Prostate gland (tissue), 2 donors: Measurements from ENCODE around the gene BANK1. TPM values are rescaled to one million over a fixed set of nuclear protein-coding genes. Genes with fewer than 3 reads are reported as not detected.

Source experiments
- DNase-seq: peaks from one replicate; pipeline ENCODE4 v3.0.0-alpha.2; 2019; ENCODE audit warnings: low spot score
- H3K27ac ChIP-seq, 2 donors: fragments of 200-600 bp; sonication (generic); 2 replicates each; pipeline ENCODE4 v1.5.1; 2017 to 2019
- H3K27me3 ChIP-seq: fragments of 200-600 bp; sonication (generic); replicated peaks from 2 replicates; pipeline ENCODE4 v1.5.1; 2019; ENCODE audit not compliant: insufficient read depth
- H3K36me3 ChIP-seq, 2 donors: fragments of 200-600 bp; sonication (generic); 1 replicate in 1 of 2; 2 replicates in 1 of 2; pipeline versions ENCODE4 v1.5.1 to v1.8.1; 2017 to 2019
- H3K4me1 ChIP-seq: fragments of 200-600 bp; sonication (generic); replicated peaks from 2 replicates; pipeline ENCODE4 v1.5.1; 2019
- H3K4me3 ChIP-seq, 2 donors: fragments of 200-600 bp; sonication (generic); 2 replicates each; pipeline ENCODE4 v1.5.1; 2017 to 2019
- H3K9me3 ChIP-seq: fragments of 200-600 bp; sonication (generic); 2 replicates; pipeline ENCODE4 v1.5.1; 2017
- POLR2A ChIP-seq: fragments of 450-650 bp; IDR thresholded peaks from one replicate; pipeline ENCODE4 v1.6.1; 2016; ENCODE audit warnings: antibody characterized with exemption, mild to moderate bottlenecking
- POLR2AphosphoS5 ChIP-seq: sonication (generic); formaldehyde crosslinking; IDR thresholded peaks from one replicate; pipeline ENCODE4 v1.6.1; 2017; ENCODE audit warnings: antibody characterized with exemption
- whole genome bisulfite sequencing: methylation state at CpG from one replicate; pipeline ENCODE4 v1.1.5; 2018; 5-methylcytosine and 5-hydroxymethylcytosine counted together
- intact Hi-C: fragments of 100-400 bp; cut with DNase I; formaldehyde crosslinking; loops from one replicate; pipeline ENCODE4 v1.14.2; 2022
- total RNA-seq, 2 donors: library from RNA; depleted of rRNA; stranded (reverse); fragments of >200 nt; gene quantifications; one replicate each; pipeline ENCODE4 v1.1.0, GENCODE V29; 2016
- TF ChIP-seq, protein P1 (sequence below), 4 experiments: fragments of 200-600 bp in 2 of 4; fragments of 450-650 bp in 2 of 4; sonication (generic) in 2 of 4; IDR thresholded peaks; 1 replicate in 3 of 4; 2 replicates in 1 of 4; pipeline ENCODE4 v1.5.1; 2016 to 2019; ENCODE audit warnings: antibody characterized with exemption in 4 of 4, mild to moderate bottlenecking in 2 of 4, moderate library complexity in 2 of 4

BANK1 gene
- total RNA-seq, 2 donors from 2014 or later, result 3.3 to 10.3 TPM

DNA sequence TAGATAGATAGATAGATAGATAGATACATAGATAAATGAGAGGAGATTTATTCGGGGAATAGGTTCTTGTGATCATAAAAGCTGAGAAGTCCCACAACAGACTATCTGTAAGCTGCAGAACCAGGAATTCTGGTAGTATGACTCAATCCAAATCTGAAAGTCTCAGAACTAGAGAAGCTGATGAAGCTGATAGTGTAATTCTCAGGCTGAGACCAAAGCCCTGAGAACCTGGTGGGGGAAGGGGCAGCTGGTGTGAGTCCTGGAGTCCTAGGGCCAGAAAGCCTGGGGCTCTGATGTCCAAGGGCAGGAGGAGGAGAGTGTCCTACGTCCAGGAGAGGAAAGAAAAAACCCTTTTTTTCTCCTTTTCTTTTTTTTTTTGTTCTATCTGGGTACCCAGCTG lies 8.0 kb upstream of the BANK1 start:
- H3K27ac ChIP-seq, result no peak overlapping the region
- no peak for TF ChIP-seq POLR2A
- TF ChIP-seq, protein P1, sequence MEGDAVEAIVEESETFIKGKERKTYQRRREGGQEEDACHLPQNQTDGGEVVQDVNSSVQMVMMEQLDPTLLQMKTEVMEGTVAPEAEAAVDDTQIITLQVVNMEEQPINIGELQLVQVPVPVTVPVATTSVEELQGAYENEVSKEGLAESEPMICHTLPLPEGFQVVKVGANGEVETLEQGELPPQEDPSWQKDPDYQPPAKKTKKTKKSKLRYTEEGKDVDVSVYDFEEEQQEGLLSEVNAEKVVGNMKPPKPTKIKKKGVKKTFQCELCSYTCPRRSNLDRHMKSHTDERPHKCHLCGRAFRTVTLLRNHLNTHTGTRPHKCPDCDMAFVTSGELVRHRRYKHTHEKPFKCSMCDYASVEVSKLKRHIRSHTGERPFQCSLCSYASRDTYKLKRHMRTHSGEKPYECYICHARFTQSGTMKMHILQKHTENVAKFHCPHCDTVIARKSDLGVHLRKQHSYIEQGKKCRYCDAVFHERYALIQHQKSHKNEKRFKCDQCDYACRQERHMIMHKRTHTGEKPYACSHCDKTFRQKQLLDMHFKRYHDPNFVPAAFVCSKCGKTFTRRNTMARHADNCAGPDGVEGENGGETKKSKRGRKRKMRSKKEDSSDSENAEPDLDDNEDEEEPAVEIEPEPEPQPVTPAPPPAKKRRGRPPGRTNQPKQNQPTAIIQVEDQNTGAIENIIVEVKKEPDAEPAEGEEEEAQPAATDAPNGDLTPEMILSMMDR (IDR thresholded peaks at IDR 0.05), result no peak
- TF ChIP-seq POLR2AphosphoS5, result no peak
- intact Hi-C loops, result no loop called here
- H3K4me1 ChIP-seq, result no peaks in the 10 kb centered on the region
- H3K4me3 ChIP-seq, result no peak overlapping the region
- H3K27me3 ChIP-seq, result no peaks in the 10 kb centered on the region
- H3K9me3 ChIP-seq, result no peaks in the 10 kb centered on the region
- 79% methylated on average over 2 of the region's 2 CpGs for WGBS
- H3K36me3 ChIP-seq, result no peaks in the 10 kb centered on the region
- no peak for DNase-seq

- WGBS, result 92% methylated on average over 1 of the region's 1 CpG
- intact Hi-C loops, result no loop called here
Measured at GRCh38 chr4:101784957-101785356, 5.6 kb upstream of the BANK1 start.

GRCh38 chr4:101785486-101785885 lies 5.0 kb upstream of the BANK1 start:
- H3K36me3 ChIP-seq, result no peaks in the 10 kb centered on the region
- TF ChIP-seq POLR2AphosphoS5 (no peak), POLR2A (no peak)
- TF ChIP-seq, protein P1 (IDR thresholded peaks at IDR 0.05), result no peak
- H3K4me1 ChIP-seq, result no peaks in the 10 kb centered on the region
- DNase-seq, result no peak
- no peak overlapping the region for H3K4me3 ChIP-seq
- no peaks in the 10 kb centered on the region for H3K27me3 ChIP-seq
- 93% methylated on average over 1 of the region's 1 CpG for whole genome bisulfite sequencing
- H3K27ac ChIP-seq, result no peak overlapping the region
- intact Hi-C loops, result no loop called here
- no peaks in the 10 kb centered on the region for H3K9me3 ChIP-seq

More at GRCh38 chr4:101784957-101785356, 5.6 kb upstream of the BANK1 start:
- no peak for DNase-seq
- Histone ChIP-seq H3K27ac (no peak overlapping the region), H3K36me3 (no peaks in the 10 kb centered on the region), H3K4me1 (no peaks in the 10 kb centered on the region), H3K27me3 (no peaks in the 10 kb centered on the region), H3K9me3 (no peaks in the 10 kb centered on the region), H3K4me3 (no peak overlapping the region)
- TF ChIP-seq POLR2AphosphoS5 (no peak), POLR2A (no peak)
- TF ChIP-seq, protein P1 (IDR thresholded peaks at IDR 0.05), result no peak

DNA sequence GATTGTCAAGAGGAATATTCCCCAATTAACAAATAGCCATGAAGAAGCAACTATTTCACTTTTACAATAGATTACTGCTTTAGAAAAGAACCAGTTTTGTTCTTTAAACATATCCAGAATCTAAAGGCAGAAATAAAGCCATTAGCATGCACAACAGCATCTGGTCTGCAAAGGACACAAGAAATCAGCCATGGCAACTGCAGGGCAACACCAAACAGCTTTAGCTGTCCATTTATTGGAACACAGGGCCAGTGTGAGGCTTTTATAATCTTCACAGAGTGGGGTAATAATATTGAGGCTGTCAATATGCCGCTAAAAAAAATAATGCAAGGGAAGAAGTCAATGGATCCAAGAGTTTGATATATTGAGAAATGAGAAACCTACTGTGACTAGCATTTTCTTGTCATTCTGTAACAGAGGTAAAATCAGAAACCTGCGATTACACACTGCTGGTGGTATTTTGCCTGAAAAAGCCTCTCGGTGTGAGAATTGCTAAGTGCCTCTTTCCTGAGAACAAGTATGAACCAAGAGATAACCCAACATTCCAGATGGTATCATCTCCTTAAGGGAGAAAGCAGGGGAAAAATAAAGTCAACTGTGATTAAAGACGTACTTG lies 2.7 kb upstream of the BANK1 start:
- intact Hi-C loops, result no loop called here
- H3K27ac ChIP-seq, result no peak overlapping the region
- no peak overlapping the region for H3K4me3 ChIP-seq
- H3K4me1 ChIP-seq, result no peaks in the 10 kb centered on the region
- DNase-seq, result no peak
- WGBS, result 84% methylated on average over 4 of the region's 4 CpGs
- H3K36me3 ChIP-seq, result no peaks in the 10 kb centered on the region
- H3K27me3 ChIP-seq, result no peaks in the 10 kb centered on the region
- H3K9me3 ChIP-seq, result no peaks in the 10 kb centered on the region
- TF ChIP-seq POLR2A (no peak), POLR2AphosphoS5 (no peak)
- TF ChIP-seq, protein P1 (IDR thresholded peaks at IDR 0.05), result no peak

DNA sequence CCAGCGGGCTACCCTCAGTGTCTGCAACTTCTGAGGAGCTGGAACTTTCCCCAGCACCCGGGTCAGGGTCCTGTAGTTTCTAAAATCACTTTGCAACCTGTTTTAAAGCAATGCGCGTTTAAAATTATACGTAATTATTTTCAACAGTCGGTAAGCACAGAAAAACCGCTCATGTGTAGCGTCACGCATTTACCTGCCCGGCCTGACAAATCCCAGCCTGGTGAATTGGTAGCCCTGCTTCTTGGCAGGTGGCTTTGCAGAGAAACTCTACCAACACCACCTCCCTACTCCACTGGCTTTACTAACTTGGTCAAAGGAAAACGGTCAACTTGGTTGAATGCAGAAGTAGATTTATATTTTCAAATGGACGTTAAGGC lies 640 bp downstream of the BANK1 start:
- intact Hi-C loops, result no loop called here
- peak overlapping the region; percentile 83 to 84 for H3K27ac ChIP-seq
- 45% methylated on average over 12 of the region's 12 CpGs for WGBS

More for the DNA sequence above, 640 bp downstream of the BANK1 start:
- no peaks in the 10 kb centered on the region for H3K4me1 ChIP-seq
- no peaks in the 10 kb centered on the region for H3K27me3 ChIP-seq
- H3K36me3 ChIP-seq, result no peaks in the 10 kb centered on the region
- peak; percentile 21 for DNase-seq
- no peaks in the 10 kb centered on the region for H3K9me3 ChIP-seq
- TF ChIP-seq, protein P1 (IDR thresholded peaks at IDR 0.05), result no peak
- no peak for TF ChIP-seq POLR2A
- TF ChIP-seq POLR2AphosphoS5, result no peak
- peak overlapping the region; percentile 45 to 54 for H3K4me3 ChIP-seq
